K562 (cell line): ENCODE data around the gene HPS1. TPM values are rescaled to one million over a fixed set of nuclear protein-coding genes. Genes with fewer than 3 reads are reported as not detected.

Source experiments
- BDP1 ChIP-seq: IDR thresholded peaks from 3 replicates; pipeline ENCODE4 v1.6.1; 2011; ENCODE audit not compliant: insufficient read length, insufficient read depth
- CREB1 ChIP-seq, 2 experiments: sonication (generic) in 1 of 2; formaldehyde crosslinking in 1 of 2; IDR thresholded peaks; 2 replicates each; pipeline versions ENCODE4 v1.6.1 to v1.8.0; 2012 to 2022; ENCODE audit warnings: inconsistent platforms in 1 of 2, mild to moderate bottlenecking in 1 of 2, missing genetic modification reagents in 1 of 2, moderate library complexity in 1 of 2
- DACH1 ChIP-seq: fragments of 450-650 bp; IDR thresholded peaks from 2 replicates; pipeline ENCODE4 v1.6.1; 2018; ENCODE audit not compliant: partially characterized antibody
- DPF2 ChIP-seq: fragments of 450-650 bp; IDR thresholded peaks from 2 replicates; pipeline ENCODE4 v1.6.1; 2016
- HNRNPH1 ChIP-seq: fragments of 200-400 bp; formaldehyde crosslinking; optimal IDR thresholded peaks from 2 replicates; pipeline ENCODE3; 2017; ENCODE audit warnings: low read depth, mild to moderate bottlenecking, low read length, moderate library complexity
- PHF20 ChIP-seq: fragments of 450-650 bp; IDR thresholded peaks from 2 replicates; pipeline ENCODE4 v1.6.1; 2018; ENCODE audit not compliant: partially characterized antibody
- TEAD2 ChIP-seq: fragments of 450-650 bp; IDR thresholded peaks from 2 replicates; pipeline ENCODE4 v1.6.1; 2016; ENCODE audit warnings: missing genetic modification characterization, control low read depth, missing compliant biosample characterization
- ZNF431 ChIP-seq: sonication (generic); formaldehyde crosslinking; IDR thresholded peaks from 2 replicates; pipeline ENCODE4 v1.8.0; 2022; ENCODE audit warnings: mild to moderate bottlenecking, missing genetic modification reagents
- polyA plus RNA-seq, 8 experiments: library from polyadenylated mRNA; depleted of rRNA in 4 of 8; stranded (reverse) in 5 of 8; unstranded in 3 of 8; fragments of >200 nt; fragmentation: Nextera tagmentation in 2 of 8; fragmentation: Illumina TruSeq in 1 of 8; extraction: Ambion mirVana in 2 of 8; extraction: Trizol in 1 of 8; gene quantifications; 2 replicates each; pipeline versions ENCODE4 v1.2.1 to v1.2.3, GENCODE V29; 2011 to 2014; ENCODE audit warnings: inconsistent platforms in 1 of 8, missing spikeins in 1 of 8
- total RNA-seq, 7 experiments: library from RNA; depleted of rRNA in 6 of 7; stranded (reverse); fragments of >200 nt in 6 of 7; fragmentation: Illumina TruSeq in 2 of 7; extraction: Trizol in 2 of 7; gene quantifications; 2 replicates each; pipeline versions ENCODE4 v1.2.1 to v1.2.3, GENCODE V29; 2011 to 2021; ENCODE audit warnings: low replicate concordance in 1 of 7
- TF ChIP-seq, protein P1 (sequence below): fragments of 250-450 bp; sonication (Bioruptor Pico); IDR thresholded peaks from 2 replicates; pipeline ENCODE4 v1.5.0; 2020; ENCODE audit warnings: mild to moderate bottlenecking, borderline replicate concordance
- TF ChIP-seq, protein P2 (sequence below), 2 experiments: fragments of 450-650 bp; formaldehyde crosslinking in 1 of 2; IDR thresholded peaks; 2 replicates each; pipeline versions ENCODE4 v1.4.0 to v1.6.1; 2014 to 2020; ENCODE audit warnings: mild to moderate bottlenecking in 2 of 2, borderline replicate concordance in 1 of 2, low read depth in 1 of 2
- TF ChIP-seq, protein P3 (sequence below): sonication (generic); formaldehyde crosslinking; IDR thresholded peaks from 2 replicates; pipeline ENCODE4 v1.8.0; 2023; ENCODE audit warnings: mild to moderate bottlenecking, missing genetic modification reagents

Gene HPS1
- total and polyA plus RNA-seq, 9 of the 15 experiments (the other 6 are each of a cell fraction or from before 2014, with no cell fraction given): 18.1 to 43.6 (median 26.3) TPM

DNA sequence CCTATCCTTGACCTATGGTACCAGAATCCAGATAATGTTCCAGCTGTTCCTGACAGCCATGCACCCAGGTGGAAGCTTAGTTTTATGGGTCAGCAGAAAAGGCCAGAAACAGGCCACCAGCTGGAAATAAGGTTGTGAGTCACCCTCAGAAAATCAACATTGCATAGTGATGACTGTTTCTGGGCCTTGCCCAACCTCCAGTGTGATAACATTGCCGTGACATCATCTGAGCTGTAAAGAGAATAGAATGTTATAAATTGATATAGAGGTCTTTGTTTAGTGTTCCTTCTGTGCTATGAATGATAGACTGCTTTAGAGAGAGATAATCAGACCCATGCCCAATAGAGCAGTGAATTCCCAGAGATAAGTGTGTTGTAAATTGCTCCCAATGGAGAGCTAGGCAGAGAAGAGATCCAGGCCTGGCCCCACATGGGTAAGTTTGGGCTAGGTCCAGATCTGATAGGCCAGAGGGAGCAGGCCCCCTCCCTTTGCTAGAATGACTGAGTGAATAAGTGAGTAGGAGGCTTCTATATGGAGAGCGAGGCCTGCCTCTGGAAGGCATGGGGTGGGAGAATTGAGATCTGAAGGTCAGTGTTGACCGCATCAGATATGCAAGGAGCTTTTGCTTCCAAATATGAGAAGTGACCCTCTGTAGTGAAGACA lies 14.2 kb upstream of the HPS1 start (continued):
- TF ChIP-seq CREB1 (IDR thresholded peaks at IDR 0.05) (peak; percentile 76), CREB1 (CRISPR knock-in tag; IDR thresholded peaks at IDR 0.05) (peak; percentile 22; the same call in 1 of the 2 replicates), PHF20 (no peak), DACH1 (peak; percentile 98), DPF2 (peak; percentile 97), ZNF431 (CRISPR knock-in tag) (no peak), TEAD2 (tag) (0 out of 2 replicates have a peak, but pooled peaks have one; percentile 33), BDP1 (no peak), HNRNPH1 (no peak)
- TF ChIP-seq, protein P1, sequence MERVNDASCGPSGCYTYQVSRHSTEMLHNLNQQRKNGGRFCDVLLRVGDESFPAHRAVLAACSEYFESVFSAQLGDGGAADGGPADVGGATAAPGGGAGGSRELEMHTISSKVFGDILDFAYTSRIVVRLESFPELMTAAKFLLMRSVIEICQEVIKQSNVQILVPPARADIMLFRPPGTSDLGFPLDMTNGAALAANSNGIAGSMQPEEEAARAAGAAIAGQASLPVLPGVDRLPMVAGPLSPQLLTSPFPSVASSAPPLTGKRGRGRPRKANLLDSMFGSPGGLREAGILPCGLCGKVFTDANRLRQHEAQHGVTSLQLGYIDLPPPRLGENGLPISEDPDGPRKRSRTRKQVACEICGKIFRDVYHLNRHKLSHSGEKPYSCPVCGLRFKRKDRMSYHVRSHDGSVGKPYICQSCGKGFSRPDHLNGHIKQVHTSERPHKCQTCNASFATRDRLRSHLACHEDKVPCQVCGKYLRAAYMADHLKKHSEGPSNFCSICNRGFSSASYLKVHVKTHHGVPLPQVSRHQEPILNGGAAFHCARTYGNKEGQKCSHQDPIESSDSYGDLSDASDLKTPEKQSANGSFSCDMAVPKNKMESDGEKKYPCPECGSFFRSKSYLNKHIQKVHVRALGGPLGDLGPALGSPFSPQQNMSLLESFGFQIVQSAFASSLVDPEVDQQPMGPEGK (CRISPR knock-in tag): no peak
- TF ChIP-seq, protein P2, sequence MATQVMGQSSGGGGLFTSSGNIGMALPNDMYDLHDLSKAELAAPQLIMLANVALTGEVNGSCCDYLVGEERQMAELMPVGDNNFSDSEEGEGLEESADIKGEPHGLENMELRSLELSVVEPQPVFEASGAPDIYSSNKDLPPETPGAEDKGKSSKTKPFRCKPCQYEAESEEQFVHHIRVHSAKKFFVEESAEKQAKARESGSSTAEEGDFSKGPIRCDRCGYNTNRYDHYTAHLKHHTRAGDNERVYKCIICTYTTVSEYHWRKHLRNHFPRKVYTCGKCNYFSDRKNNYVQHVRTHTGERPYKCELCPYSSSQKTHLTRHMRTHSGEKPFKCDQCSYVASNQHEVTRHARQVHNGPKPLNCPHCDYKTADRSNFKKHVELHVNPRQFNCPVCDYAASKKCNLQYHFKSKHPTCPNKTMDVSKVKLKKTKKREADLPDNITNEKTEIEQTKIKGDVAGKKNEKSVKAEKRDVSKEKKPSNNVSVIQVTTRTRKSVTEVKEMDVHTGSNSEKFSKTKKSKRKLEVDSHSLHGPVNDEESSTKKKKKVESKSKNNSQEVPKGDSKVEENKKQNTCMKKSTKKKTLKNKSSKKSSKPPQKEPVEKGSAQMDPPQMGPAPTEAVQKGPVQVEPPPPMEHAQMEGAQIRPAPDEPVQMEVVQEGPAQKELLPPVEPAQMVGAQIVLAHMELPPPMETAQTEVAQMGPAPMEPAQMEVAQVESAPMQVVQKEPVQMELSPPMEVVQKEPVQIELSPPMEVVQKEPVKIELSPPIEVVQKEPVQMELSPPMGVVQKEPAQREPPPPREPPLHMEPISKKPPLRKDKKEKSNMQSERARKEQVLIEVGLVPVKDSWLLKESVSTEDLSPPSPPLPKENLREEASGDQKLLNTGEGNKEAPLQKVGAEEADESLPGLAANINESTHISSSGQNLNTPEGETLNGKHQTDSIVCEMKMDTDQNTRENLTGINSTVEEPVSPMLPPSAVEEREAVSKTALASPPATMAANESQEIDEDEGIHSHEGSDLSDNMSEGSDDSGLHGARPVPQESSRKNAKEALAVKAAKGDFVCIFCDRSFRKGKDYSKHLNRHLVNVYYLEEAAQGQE (IDR thresholded peaks at IDR 0.05; ENCODE audit: borderline replicate concordance): peak; percentile 5; the same call in 1 of the 2 replicates
- TF ChIP-seq, protein P2 (CRISPR knock-in tag; IDR thresholded peaks at IDR 0.05; ENCODE audit: low read depth): no peak
- TF ChIP-seq, protein P3, sequence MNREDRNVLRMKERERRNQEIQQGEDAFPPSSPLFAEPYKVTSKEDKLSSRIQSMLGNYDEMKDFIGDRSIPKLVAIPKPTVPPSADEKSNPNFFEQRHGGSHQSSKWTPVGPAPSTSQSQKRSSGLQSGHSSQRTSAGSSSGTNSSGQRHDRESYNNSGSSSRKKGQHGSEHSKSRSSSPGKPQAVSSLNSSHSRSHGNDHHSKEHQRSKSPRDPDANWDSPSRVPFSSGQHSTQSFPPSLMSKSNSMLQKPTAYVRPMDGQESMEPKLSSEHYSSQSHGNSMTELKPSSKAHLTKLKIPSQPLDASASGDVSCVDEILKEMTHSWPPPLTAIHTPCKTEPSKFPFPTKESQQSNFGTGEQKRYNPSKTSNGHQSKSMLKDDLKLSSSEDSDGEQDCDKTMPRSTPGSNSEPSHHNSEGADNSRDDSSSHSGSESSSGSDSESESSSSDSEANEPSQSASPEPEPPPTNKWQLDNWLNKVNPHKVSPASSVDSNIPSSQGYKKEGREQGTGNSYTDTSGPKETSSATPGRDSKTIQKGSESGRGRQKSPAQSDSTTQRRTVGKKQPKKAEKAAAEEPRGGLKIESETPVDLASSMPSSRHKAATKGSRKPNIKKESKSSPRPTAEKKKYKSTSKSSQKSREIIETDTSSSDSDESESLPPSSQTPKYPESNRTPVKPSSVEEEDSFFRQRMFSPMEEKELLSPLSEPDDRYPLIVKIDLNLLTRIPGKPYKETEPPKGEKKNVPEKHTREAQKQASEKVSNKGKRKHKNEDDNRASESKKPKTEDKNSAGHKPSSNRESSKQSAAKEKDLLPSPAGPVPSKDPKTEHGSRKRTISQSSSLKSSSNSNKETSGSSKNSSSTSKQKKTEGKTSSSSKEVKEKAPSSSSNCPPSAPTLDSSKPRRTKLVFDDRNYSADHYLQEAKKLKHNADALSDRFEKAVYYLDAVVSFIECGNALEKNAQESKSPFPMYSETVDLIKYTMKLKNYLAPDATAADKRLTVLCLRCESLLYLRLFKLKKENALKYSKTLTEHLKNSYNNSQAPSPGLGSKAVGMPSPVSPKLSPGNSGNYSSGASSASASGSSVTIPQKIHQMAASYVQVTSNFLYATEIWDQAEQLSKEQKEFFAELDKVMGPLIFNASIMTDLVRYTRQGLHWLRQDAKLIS: no peak
